ENCODE results near the gene COL24A1. TPM values are rescaled to one million over a fixed set of nuclear protein-coding genes. Genes with fewer than 3 reads are reported as not detected.

The COL24A1 gene
- polyA plus RNA-seq, 4 donors, result 0.07 to 2.4 (median 0.27) TPM; not detected in 1

GRCh38 chr1:85940656-85941306 lies 215.8 kb downstream of the COL24A1 start:
- FAIRE-seq (no peak), DNase-seq (no peak)
- H3K36me3 ChIP-seq (ENCODE audit: control insufficient read depth in 3 of 3, insufficient read depth in 2 of 3, low read depth in 1 of 3, low read length in 3 of 3), result no peaks in the 10 kb centered on the region
- H3K27me3 ChIP-seq (ENCODE audit: control insufficient read depth in 3 of 3, insufficient read depth in 3 of 3, low read length in 3 of 3), result peaks cover 0 to 2% (median 0%) of the 10 kb centered on the region in 3 donors
- no peaks in the 10 kb centered on the region for H3K4me1 ChIP-seq (ENCODE audit: control insufficient read depth in 3 of 3, insufficient read depth in 2 of 3, low read depth in 1 of 3, low read length in 2 of 3)
- WGBS, 3 donors, result 46 to 61% (median 53%) methylated on average over 2 of the region's 2 CpGs
- no peak overlapping the region for H3K4me3 ChIP-seq (ENCODE audit: low read depth in 1 of 3, low read length in 3 of 3)
- no peak overlapping the region for H3K27ac ChIP-seq (ENCODE audit: low read depth in 1 of 3, low read length in 2 of 3)
- H3K9me3 ChIP-seq (ENCODE audit: control insufficient read depth in 2 of 2, insufficient read depth in 1 of 2, low read depth in 1 of 2, low read length in 1 of 2), result no peaks in the 10 kb centered on the region

GRCh38 chr1:85938829-85939228 lies 217.7 kb downstream of the COL24A1 start:
- Histone ChIP-seq H3K4me1 (ENCODE audit: control insufficient read depth in 3 of 3, insufficient read depth in 2 of 3, low read depth in 1 of 3, low read length in 2 of 3) (no peaks in the 10 kb centered on the region), H3K36me3 (ENCODE audit: control insufficient read depth in 3 of 3, insufficient read depth in 2 of 3, low read depth in 1 of 3, low read length in 3 of 3) (no peaks in the 10 kb centered on the region), H3K27ac (ENCODE audit: low read depth in 1 of 3, low read length in 2 of 3) (no peak overlapping the region), H3K27me3 (ENCODE audit: control insufficient read depth in 3 of 3, insufficient read depth in 3 of 3, low read length in 3 of 3) (peaks cover 0 to 2% (median 0%) of the 10 kb centered on the region in 3 donors), H3K9me3 (ENCODE audit: control insufficient read depth in 2 of 2, insufficient read depth in 1 of 2, low read depth in 1 of 2, low read length in 1 of 2) (no peaks in the 10 kb centered on the region), H3K4me3 (ENCODE audit: low read depth in 1 of 3, low read length in 3 of 3) (no peak overlapping the region)
- WGBS, 3 donors, result 85 to 93% (median 91%) methylated on average over 4 of the region's 4 CpGs
- FAIRE-seq, result no peak
- no peak for DNase-seq

GRCh38 chr1:85936470-85936869 lies 220.1 kb downstream of the COL24A1 start:
- H3K27me3 ChIP-seq (ENCODE audit: control insufficient read depth in 3 of 3, insufficient read depth in 3 of 3, low read length in 3 of 3), result peaks cover 0 to 2% (median 0%) of the 10 kb centered on the region in 3 donors
- no peak overlapping the region for H3K4me3 ChIP-seq (ENCODE audit: low read depth in 1 of 3, low read length in 3 of 3)
- no peaks in the 10 kb centered on the region for H3K4me1 ChIP-seq (ENCODE audit: control insufficient read depth in 3 of 3, insufficient read depth in 2 of 3, low read depth in 1 of 3, low read length in 2 of 3)
- no peaks in the 10 kb centered on the region for H3K9me3 ChIP-seq (ENCODE audit: control insufficient read depth in 2 of 2, insufficient read depth in 1 of 2, low read depth in 1 of 2, low read length in 1 of 2)
- DNase-seq (no peak), FAIRE-seq (no peak)
- H3K27ac ChIP-seq (ENCODE audit: low read depth in 1 of 3, low read length in 2 of 3), result no peak overlapping the region
- H3K36me3 ChIP-seq (ENCODE audit: control insufficient read depth in 3 of 3, insufficient read depth in 2 of 3, low read depth in 1 of 3, low read length in 3 of 3), result no peaks in the 10 kb centered on the region
- WGBS, 3 donors, result 47 to 73% (median 51%) methylated on average over 2 of the region's 2 CpGs

- Histone ChIP-seq H3K4me3 (ENCODE audit: low read depth in 1 of 3, low read length in 3 of 3) (no peak overlapping the region), H3K27me3 (ENCODE audit: control insufficient read depth in 3 of 3, insufficient read depth in 3 of 3, low read length in 3 of 3) (peaks cover 0 to 2% (median 0%) of the 10 kb centered on the region in 3 donors), H3K9me3 (ENCODE audit: control insufficient read depth in 2 of 2, insufficient read depth in 1 of 2, low read depth in 1 of 2, low read length in 1 of 2) (no peaks in the 10 kb centered on the region), H3K36me3 (ENCODE audit: control insufficient read depth in 3 of 3, insufficient read depth in 2 of 3, low read depth in 1 of 3, low read length in 3 of 3) (no peaks in the 10 kb centered on the region), H3K27ac (ENCODE audit: low read depth in 1 of 3, low read length in 2 of 3) (no peak overlapping the region), H3K4me1 (ENCODE audit: control insufficient read depth in 3 of 3, insufficient read depth in 2 of 3, low read depth in 1 of 3, low read length in 2 of 3) (no peaks in the 10 kb centered on the region)
- 85 to 87% (median 86%) methylated on average over 1 of the region's 1 CpG for WGBS, 3 donors
- no peak for FAIRE-seq
- DNase-seq, result no peak
Observed at GRCh38 chr1:85936057-85936456, 220.5 kb downstream of the COL24A1 start.

GRCh38 chr1:85935234-85935633 lies 221.3 kb downstream of the COL24A1 start:
- Histone ChIP-seq H3K27me3 (ENCODE audit: control insufficient read depth in 3 of 3, insufficient read depth in 3 of 3, low read length in 3 of 3) (peaks cover 0 to 2% (median 0%) of the 10 kb centered on the region in 3 donors), H3K4me3 (ENCODE audit: low read depth in 1 of 3, low read length in 3 of 3) (no peak overlapping the region), H3K27ac (ENCODE audit: low read depth in 1 of 3, low read length in 2 of 3) (no peak overlapping the region), H3K4me1 (ENCODE audit: control insufficient read depth in 3 of 3, insufficient read depth in 2 of 3, low read depth in 1 of 3, low read length in 2 of 3) (no peaks in the 10 kb centered on the region), H3K36me3 (ENCODE audit: control insufficient read depth in 3 of 3, insufficient read depth in 2 of 3, low read depth in 1 of 3, low read length in 3 of 3) (no peaks in the 10 kb centered on the region), H3K9me3 (ENCODE audit: control insufficient read depth in 2 of 2, insufficient read depth in 1 of 2, low read depth in 1 of 2, low read length in 1 of 2) (no peaks in the 10 kb centered on the region)
- DNase-seq (no peak), FAIRE-seq (no peak)
- 73 to 90% (median 85%) methylated on average over 2 of the region's 2 CpGs for WGBS, 3 donors

GRCh38 chr1:85934516-85934915 lies 222.1 kb downstream of the COL24A1 start:
- Histone ChIP-seq H3K4me3 (ENCODE audit: low read depth in 1 of 3, low read length in 3 of 3) (no peak overlapping the region), H3K36me3 (ENCODE audit: control insufficient read depth in 3 of 3, insufficient read depth in 2 of 3, low read depth in 1 of 3, low read length in 3 of 3) (no peaks in the 10 kb centered on the region), H3K27me3 (ENCODE audit: control insufficient read depth in 3 of 3, insufficient read depth in 3 of 3, low read length in 3 of 3) (peaks cover 0 to 2% (median 0%) of the 10 kb centered on the region in 3 donors), H3K9me3 (ENCODE audit: control insufficient read depth in 2 of 2, insufficient read depth in 1 of 2, low read depth in 1 of 2, low read length in 1 of 2) (no peaks in the 10 kb centered on the region), H3K4me1 (ENCODE audit: control insufficient read depth in 3 of 3, insufficient read depth in 2 of 3, low read depth in 1 of 3, low read length in 2 of 3) (no peaks in the 10 kb centered on the region), H3K27ac (ENCODE audit: low read depth in 1 of 3, low read length in 2 of 3) (no peak overlapping the region)
- no peak for FAIRE-seq
- no peak for DNase-seq

DNA sequence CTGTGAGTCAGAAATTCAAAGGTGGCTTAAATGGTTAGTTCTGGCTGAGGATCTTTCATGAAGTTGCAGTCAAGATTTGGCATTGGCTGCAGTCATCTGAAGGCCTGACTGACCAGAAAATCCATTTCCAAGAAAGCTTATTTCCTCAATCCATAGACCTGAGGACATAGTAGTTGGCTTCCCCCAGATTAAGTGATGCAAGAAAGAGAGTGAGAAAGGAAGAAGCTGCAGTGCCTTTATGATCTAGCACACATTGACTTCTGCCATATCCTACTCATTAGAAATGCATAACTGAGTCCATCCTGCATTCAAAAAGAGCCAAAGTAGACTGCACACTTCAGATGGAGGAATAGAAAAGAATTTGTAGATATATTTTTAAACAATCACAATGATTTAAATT lies 222.6 kb downstream of the COL24A1 start:
- no peaks in the 10 kb centered on the region for H3K36me3 ChIP-seq (ENCODE audit: control insufficient read depth in 3 of 3, insufficient read depth in 2 of 3, low read depth in 1 of 3, low read length in 3 of 3)
- peaks cover 0 to 2% (median 0%) of the 10 kb centered on the region in 3 donors for H3K27me3 ChIP-seq (ENCODE audit: control insufficient read depth in 3 of 3, insufficient read depth in 3 of 3, low read length in 3 of 3)
- no peaks in the 10 kb centered on the region for H3K4me1 ChIP-seq (ENCODE audit: control insufficient read depth in 3 of 3, insufficient read depth in 2 of 3, low read depth in 1 of 3, low read length in 2 of 3)
- H3K27ac ChIP-seq (ENCODE audit: low read depth in 1 of 3, low read length in 2 of 3), result no peak overlapping the region
- H3K9me3 ChIP-seq (ENCODE audit: control insufficient read depth in 2 of 2, insufficient read depth in 1 of 2, low read depth in 1 of 2, low read length in 1 of 2), result no peaks in the 10 kb centered on the region
- no peak overlapping the region for H3K4me3 ChIP-seq (ENCODE audit: low read depth in 1 of 3, low read length in 3 of 3)
- no peak for FAIRE-seq
- no peak for DNase-seq

DNA sequence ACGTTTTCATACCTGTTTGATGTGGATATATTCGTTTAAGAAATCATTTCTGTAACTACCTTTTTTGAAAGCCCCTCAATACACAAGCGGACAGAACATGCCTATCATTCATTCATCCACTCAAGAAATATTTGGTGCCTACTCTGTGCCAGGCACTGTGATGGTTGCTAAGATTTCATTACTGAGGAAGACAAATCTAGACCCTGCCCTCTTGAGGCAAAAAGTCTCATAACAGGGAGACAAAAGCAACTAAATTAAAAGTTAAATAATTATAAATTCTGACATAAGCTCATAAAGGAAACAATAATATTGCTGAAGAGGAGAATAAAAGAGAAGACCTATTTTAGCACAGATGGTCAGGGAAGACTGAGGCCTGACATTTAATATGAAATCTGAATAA lies 244.8 kb downstream of the COL24A1 start:
- H3K4me1 ChIP-seq (ENCODE audit: control insufficient read depth in 3 of 3, insufficient read depth in 2 of 3, low read depth in 1 of 3, low read length in 2 of 3), result no peaks in the 10 kb centered on the region
- no peaks in the 10 kb centered on the region for H3K27me3 ChIP-seq (ENCODE audit: control insufficient read depth in 3 of 3, insufficient read depth in 3 of 3, low read length in 3 of 3)
- H3K9me3 ChIP-seq (ENCODE audit: control insufficient read depth in 2 of 2, insufficient read depth in 1 of 2, low read depth in 1 of 2, low read length in 1 of 2), result no peaks in the 10 kb centered on the region
- H3K4me3 ChIP-seq (ENCODE audit: low read depth in 1 of 3, low read length in 3 of 3), result no peak overlapping the region
- WGBS, 3 donors, result 57 to 72% (median 60%) methylated on average over 3 of the region's 3 CpGs
- no peak overlapping the region for H3K27ac ChIP-seq (ENCODE audit: low read depth in 1 of 3, low read length in 2 of 3)
- no peaks in the 10 kb centered on the region for H3K36me3 ChIP-seq (ENCODE audit: control insufficient read depth in 3 of 3, insufficient read depth in 2 of 3, low read depth in 1 of 3, low read length in 3 of 3)
- FAIRE-seq (no peak), DNase-seq (no peak)

DNA sequence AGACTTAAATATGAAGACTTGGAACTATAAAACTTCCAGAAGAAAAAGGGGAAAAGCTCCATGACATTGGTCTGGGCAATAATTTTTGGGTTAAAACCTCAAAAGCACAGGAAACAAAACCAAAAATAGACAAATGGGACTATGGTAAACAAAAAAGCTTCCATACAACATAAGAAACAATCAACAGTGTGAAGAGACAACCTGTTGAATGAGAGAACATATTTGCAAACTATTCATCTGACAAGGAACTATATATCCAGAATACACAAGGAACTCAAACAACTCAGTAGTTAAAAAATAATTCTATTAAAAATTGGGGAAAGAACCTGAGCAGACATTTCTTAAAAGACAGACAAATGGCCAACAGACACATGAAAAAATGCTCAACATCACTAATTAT lies 255.7 kb downstream of the COL24A1 start:
- H3K4me3 ChIP-seq (ENCODE audit: low read depth in 1 of 3, low read length in 3 of 3), result no peak overlapping the region
- no peak overlapping the region for H3K27ac ChIP-seq (ENCODE audit: low read depth in 1 of 3, low read length in 2 of 3)
- no peak for FAIRE-seq
- no peaks in the 10 kb centered on the region for H3K27me3 ChIP-seq (ENCODE audit: control insufficient read depth in 3 of 3, insufficient read depth in 3 of 3, low read length in 3 of 3)
- no peaks in the 10 kb centered on the region for H3K4me1 ChIP-seq (ENCODE audit: control insufficient read depth in 3 of 3, insufficient read depth in 2 of 3, low read depth in 1 of 3, low read length in 2 of 3)
- peaks cover 0 to 5% of the 10 kb centered on the region in 2 donors for H3K9me3 ChIP-seq (ENCODE audit: control insufficient read depth in 2 of 2, insufficient read depth in 1 of 2, low read depth in 1 of 2, low read length in 1 of 2)
- H3K36me3 ChIP-seq (ENCODE audit: control insufficient read depth in 3 of 3, insufficient read depth in 2 of 3, low read depth in 1 of 3, low read length in 3 of 3), result no peaks in the 10 kb centered on the region
- DNase-seq, result no peak

Data from small intestine (tissue), 7 donors.